GM23248 (cell line): ENCODE measurements around the gene RLF.

Experiments used
- EZH2 ChIP-seq: fragments of 200-600 bp; sonication (generic); IDR thresholded peaks from 2 replicates; pipeline ENCODE4 v1.6.1; 2018; ENCODE audit warnings: antibody characterized with exemption, mild to moderate bottlenecking; ENCODE audit not compliant: insufficient read depth, poor library complexity, severe bottlenecking
- EZH2phosphoT487 ChIP-seq: fragments of 200-600 bp; sonication (generic); IDR thresholded peaks from 2 replicates; pipeline ENCODE4 v1.6.1; 2018; ENCODE audit warnings: antibody characterized with exemption, moderate library complexity, mild to moderate bottlenecking, low read depth; ENCODE audit not compliant: insufficient read depth

DNA sequence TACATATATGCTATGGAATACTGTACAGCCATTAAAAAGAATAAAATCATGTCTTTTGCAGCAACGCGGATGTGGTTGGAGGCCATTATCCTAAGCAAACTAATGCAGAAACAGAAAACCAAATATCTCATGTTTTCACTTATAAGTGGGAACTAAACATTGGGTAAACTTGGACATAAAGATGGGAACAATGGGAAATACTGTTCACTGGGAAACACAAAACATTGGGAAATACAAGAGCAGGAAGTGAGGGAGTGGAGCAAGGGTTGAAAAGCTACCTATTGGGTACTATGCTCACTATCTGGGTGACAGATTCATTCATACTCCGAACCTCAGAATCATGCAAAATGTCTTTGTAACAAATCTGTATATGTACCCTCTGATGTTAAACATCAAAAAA, 46.8 kb upstream of the RLF start:
- TF ChIP-seq EZH2: no peak
- no peak for TF ChIP-seq EZH2phosphoT487
